Measurements from ENCODE around the gene APCDD1L.
A peak's percentile ranks its signal among the peaks of the same experiment; 100 is the strongest.

Gene APCDD1L

DNA sequence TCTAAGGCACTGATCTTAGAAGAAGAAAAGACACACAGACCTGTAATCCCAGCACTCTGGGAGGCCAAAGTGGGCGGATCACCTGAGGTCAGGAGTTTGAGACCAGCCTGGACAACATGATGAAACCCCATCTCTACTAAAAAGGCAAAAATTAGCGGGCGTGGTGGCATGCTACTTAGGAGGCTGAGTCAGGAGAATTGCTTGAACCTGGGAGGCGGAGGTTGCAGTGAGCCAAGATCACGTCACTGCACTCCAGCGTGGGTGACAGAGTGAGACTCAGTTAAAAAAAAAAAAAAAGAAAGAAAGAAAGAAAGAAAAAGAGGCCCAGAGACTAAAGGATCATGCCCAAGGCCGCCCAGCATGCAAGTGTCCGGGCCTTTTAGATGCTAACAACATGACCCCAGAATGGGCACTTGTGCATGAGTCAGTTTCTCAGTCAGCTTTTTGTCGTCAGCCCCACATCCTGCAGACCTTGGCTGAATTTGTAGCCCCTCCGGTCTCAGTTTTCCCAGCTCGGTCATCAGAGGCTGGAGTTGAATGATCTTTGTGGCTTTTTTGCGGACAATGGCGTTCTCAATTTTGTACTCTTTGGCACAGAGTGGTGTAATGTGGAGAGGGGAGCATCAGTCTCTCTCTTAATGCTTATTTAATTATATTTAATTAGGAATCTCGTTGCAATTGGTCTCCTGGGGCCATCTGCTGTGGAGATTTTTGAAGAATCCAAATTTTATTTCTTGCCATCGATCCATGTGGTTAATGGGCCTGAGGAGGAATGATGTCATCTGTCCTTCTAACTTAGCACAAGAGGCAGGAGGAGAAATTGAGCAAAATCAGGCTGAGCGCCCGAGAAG lies 30.6 kb upstream of the APCDD1L start:
- no peak for DNase-seq (ENCODE audit: low read depth)

DNA sequence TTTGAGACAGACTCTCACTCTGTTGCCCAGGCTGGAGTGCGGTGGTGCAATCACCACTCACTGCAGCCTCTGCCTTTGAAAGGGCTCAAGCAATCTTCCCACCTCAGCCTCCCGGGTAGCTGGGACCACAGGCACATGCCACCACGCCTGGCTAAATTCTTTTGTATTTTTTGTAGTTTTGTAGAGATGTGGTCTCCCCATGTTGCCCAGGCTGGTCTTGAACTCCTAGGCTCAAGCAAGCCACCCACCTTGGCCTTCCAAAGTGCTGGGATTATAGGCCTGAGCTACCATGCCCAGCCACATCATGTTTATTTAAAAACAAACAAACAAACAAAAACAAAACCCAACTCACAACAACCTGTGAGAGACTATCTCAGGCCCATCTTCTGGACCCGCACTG lies 29.7 kb upstream of the APCDD1L start:
- DNase-seq (ENCODE audit: low read depth), result no peak

DNA sequence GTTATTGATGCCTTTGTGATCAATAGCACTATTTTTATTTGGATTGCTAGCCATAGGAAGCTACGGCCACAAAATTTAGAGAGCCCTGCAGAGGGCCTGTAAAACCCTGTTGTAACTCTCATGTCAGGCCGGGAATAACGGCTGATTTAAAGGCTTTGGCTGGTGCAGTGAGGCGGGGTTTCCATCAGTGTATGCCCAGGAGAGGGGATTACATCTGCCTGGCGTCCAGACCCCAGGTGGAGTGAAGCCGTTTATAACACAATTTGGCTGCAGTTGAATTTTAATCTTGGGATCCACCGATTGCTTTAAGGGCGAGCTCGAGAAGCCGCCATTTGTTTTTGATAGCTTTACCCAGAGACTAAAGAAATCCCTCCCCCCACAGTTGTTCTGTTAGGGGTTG lies 29.1 kb upstream of the APCDD1L start:
- no peak for DNase-seq (ENCODE audit: low read depth)

DNA sequence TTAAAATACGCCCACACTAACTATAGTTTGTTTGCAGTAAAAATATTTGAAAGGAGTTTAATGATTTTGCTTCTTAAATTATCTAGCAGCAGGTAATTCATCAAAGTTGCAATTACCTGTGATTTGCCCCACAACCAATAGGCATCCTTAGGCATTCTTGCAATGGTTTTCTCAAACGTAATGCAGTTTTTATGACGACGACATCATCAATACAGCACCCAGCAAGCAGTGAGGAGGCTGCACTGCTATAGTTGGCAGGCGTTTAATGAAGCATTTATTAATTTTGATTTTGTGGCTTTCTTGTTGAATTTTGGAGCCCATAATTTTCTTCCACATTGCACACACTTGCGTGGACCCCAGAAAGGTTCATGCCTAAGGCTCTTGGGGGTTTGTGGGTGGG lies 28.1 kb upstream of the APCDD1L start:
- DNase-seq (ENCODE audit: low read depth), result no peak

DNA sequence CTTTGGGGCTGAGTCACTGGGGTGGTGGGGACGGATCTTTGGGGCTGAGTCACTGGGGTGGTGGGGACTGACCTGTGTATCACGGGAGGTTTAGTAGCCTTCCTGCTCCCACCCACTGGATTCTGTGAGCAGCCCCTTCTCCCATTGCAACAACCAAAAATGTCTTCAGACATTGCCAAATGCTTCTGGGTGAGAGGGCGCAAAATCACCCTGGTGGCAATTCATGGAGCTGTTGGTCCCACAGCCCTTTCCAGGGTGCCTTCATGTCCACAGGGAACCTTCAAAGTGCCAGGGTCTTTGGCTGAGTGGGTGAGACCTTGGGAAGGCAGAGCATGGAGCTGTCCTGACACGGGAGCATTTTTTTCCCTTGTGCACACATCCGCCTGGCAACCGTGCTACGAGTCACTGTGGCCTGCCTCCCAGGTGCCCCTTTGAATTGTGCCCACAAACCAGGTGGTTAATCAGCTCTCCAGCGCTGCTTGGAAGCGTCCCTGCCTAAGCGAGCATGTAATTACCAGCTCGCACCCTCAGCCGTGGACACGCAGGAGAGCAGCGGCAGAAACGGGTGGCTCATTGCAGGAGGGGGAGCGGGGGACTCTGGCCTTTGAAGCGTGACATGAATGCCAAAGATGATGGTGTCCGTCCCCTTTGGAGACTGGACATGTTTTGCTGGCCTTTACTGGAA lies 27.4 kb upstream of the APCDD1L start:
- DNase-seq (ENCODE audit: low read depth), result peak; percentile 53

DNA sequence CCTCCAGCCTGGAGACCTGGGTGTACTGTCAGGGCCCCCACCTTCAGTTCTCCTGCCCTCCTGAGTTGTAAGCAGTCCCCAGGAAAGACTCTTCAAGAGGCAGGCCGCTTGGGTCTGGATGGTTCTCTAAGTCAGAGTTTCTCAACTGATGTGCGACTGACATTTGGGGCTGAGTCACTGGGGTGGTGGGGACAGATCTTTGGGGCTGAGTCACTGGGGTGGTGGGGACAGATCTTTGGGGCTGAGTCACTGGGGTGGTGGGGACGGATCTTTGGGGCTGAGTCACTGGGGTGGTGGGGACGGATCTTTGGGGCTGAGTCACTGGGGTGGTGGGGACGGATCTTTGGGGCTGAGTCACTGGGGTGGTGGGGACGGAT lies 26.8 kb upstream of the APCDD1L start:
- peak; percentile 71 for DNase-seq (ENCODE audit: low read depth)

DNA sequence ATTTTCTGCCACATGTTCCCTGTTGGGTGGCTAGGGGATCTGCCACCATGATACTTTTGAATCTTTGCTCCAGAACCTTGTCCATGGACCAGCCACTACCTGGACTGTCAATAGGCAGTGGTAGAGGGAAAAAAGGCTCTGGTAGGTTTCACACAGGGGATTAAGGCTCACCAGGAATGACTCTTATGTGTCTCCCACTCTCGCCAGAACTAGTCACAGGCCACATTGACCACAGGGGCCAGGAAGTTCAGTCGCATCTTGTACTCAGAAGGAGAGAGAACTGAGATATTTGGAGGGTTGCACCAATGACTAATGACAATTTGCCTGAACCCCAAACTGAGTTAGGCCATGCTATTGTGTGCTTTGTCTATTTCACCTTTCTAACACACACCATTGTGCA lies 23.6 kb upstream of the APCDD1L start:
- DNase-seq (ENCODE audit: low read depth), result peak; percentile 62

DNA sequence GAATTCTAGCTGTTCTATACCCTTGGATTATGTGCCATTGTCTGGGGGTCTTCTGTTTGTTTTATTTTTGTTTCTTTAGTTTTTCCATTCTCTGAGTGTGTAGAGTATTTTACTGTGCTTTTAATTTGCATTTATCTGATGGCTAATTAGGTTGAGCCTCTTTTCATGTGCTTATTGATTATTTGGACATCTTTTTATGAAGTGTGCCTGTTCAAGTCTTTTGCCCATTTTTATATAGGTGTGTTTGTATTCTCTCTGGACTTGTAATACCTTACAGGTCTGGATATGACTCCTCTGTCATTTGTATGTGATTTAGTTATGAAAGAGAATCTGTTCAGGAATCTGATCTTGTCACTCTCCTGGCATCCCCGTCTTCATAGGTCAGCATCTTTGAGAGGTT lies 22.6 kb upstream of the APCDD1L start:
- no peak for DNase-seq (ENCODE audit: low read depth)

DNA sequence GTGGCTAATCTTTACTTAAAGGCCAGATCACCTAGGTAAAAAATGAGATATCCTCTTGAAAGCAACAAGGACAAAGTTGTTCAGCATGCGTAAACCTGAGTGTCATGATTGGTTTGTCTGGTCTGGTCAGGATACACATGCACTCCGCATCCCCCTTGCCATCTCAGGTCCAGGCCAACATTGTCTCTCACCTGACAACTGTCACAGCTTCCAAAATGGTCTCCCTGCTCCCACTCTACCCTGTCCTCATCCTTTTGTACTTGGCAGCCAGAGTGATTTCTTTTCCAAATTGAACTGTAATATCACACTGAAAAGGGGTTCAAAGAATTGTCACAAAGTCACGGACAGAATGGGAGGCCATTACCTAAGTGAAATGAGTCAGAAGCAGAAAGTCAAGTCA lies 21.1 kb upstream of the APCDD1L start:
- no peak for DNase-seq (ENCODE audit: low read depth)

DNA sequence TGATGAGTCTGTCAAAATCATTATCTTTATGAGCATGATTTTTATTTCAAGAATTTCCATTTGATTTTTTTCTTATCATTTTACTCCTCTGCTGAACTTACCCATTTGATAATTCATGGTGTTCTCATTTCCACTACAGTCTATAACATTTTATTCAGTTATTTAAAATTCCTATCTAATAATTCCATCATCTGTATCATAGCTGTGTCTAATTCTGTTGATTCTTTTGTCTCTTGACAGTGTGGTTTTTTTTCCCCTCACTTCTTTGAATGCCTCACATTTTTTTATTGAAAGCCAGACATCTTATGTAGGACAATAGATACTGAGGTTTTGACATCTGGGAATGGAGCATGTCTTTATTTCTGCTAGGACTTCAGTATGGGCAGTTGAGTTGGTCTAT lies 16.5 kb upstream of the APCDD1L start:
- DNase-seq (ENCODE audit: low read depth), result no peak

DNA sequence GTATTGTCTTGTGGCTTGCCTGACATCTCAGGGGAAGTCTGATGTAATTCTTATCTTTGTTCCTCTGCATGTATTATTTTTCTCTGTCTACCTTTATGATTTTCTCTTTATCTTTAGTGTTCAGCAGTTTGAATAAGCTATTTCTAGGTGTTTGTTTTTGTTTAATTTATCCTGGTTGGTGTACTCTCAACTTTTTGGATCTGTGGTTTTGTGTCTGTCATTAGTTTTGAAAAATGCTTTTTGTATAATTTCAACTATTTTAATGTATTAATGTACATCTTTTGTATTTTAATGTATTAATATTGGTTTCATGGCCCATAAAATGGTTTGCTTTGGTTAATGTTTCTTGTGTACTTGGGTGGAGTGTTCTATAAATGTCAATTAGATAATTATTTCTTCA lies 15.9 kb upstream of the APCDD1L start:
- no peak for DNase-seq (ENCODE audit: low read depth)

DNA sequence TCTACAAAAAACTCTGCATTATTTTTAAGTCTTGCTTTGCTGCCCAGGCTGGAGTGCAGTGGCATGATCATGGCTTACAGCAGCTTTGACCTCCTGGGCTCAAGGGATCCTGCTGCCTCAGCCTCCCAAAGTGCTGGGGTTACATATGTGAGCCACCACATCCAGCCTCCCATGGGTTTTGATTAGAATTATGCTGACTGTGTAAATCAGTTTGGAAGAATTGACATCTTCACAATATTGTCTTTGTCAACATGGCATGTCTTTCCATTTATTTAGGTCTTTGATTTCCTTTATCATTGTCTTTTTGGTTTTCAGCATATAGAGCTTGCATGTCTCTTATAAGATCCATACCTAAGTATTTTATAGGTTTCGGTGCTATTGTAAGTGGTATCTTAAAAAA lies 13.2 kb upstream of the APCDD1L start:
- DNase-seq (ENCODE audit: low read depth), result no peak

DNA sequence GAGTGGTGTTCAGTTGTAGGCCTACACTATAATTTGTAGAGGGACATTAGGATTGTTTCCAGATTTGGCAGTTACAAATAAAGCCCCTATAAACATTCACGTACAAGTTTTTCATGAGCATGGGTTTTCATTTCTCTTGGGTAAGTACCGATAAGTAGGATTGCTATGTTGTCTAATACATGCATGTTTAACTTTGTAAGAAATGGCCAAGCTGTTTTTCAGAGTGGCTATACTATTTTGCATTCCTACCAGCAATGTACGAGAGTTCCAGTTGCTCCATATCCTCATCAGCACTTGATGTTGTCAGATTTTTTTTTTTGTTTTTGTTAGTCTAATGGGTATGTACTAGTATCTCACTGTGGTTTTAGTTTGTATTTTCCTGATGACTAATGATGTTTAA lies 11.2 kb upstream of the APCDD1L start:
- DNase-seq (ENCODE audit: low read depth), result no peak

DNA sequence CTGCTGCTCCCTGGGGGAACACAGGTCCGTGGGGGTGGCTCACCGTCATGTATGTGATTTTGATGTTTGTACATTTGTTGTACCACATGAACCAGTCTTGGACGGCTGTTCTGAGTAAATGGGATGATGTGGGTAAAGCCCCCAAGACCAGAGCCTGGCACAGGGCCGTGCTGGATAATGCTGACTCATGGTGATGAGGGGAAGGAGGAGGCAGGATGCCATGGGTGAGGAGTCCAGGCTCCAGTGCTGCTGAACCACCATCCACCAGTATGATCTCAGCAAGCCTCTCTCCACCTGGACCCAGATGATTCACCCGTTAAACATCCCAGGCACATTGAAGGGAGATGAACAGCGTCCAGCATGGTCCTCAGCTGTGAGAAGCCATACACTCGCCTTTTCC lies 9.6 kb upstream of the APCDD1L start:
- peak; percentile 87 for DNase-seq (ENCODE audit: low read depth)

DNA sequence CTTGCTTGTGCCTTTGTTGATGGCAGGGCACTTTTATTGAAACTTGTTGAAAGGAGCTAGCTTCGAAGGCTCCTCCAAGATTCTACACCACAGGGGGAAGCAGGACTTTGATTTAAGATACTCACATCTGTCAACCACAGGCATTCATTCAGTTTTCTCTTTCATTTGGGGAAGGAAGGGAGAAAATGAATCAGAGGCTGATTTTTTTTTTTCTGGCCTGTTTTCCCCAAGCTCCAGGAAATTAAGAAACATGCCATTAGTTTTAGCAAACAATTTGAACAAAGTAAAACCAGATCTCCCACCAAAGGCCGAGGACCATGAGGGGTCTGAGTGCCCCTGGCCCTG lies 8.7 kb upstream of the APCDD1L start:
- DNase-seq (ENCODE audit: low read depth), result peak; percentile 78

DNA sequence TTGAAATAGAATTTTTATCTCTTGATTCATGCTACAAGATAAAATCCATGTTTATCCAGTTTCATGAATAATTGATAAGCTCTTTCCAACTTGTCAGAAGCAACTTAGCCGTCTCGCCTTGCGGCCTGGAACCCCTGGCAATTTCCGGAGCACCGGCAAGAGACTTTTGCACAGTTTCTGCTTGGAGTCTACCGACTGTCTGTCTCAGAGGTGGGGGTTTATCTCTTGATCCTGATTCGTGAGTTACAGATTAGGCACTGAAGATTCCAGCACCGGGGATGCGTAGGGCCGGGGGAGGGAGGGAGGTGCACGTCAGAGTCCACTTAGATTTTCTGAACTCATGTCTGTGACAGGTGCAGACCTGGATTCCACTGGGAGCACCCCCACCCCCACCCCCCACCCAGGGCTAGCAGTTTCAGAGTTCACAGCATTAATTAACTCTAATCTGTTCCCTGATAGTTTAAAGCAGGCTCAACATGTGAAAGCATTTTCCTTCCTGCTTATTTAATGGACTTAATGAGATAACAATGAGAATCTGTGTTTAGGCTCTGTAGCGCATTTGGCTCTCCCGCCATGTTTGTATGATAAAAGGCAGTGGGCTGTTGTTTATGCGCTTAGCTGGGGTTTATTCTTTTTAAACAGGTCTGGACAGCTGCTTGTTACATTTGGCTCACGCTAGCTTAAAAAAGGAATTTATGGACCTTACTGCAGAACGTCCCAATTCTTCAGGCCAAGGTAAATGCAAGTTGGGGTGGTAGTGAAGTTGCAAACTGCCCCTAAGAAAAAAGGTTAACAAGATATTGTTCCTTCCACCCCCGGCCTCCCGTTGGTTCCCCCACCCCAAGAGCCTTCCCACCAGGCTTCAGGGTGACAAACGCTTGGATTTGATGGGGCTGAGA lies 8.1 kb upstream of the APCDD1L start:
- no peak for DNase-seq (ENCODE audit: low read depth)

DNA sequence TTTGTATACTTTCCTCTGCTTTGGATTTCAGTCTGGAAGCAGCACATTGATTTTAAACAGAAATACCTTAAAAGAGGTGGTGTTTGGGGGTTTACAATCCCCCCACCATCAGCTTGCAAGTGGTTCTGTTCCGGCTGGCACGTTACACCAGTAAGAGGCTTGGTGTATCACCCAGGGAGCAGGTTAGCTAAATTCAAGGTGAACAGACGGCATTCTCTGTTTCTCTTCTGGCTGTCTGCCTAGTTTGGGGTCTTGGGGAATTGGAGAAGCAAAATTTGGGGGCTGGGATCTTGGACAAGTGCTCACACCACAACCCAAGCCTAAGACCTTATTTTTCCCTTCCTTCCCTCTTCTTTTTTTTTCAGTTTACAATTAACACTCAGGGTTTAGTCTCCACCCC lies 7.5 kb upstream of the APCDD1L start:
- no peak for DNase-seq (ENCODE audit: low read depth)

DNA sequence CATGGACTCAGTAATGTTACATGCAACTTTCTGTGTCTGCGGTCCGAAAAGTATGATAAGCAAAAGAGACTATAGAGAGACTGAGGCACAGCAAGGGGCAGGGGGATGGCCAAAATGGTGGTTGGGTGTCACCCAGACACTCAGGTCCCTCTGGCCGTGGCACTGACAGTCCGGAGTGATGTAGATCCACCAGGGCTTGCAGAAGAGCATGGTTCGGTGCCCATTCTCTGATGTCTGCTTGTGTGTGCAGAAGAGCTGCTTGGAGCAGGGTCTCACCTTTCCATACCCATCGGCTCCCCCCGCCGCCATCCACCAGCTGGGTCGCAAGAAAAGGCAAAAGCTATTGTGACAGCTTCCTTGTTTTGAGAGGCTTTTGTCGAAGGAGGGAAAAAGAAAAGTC lies 6.6 kb upstream of the APCDD1L start:
- DNase-seq (ENCODE audit: low read depth), result no peak

DNA sequence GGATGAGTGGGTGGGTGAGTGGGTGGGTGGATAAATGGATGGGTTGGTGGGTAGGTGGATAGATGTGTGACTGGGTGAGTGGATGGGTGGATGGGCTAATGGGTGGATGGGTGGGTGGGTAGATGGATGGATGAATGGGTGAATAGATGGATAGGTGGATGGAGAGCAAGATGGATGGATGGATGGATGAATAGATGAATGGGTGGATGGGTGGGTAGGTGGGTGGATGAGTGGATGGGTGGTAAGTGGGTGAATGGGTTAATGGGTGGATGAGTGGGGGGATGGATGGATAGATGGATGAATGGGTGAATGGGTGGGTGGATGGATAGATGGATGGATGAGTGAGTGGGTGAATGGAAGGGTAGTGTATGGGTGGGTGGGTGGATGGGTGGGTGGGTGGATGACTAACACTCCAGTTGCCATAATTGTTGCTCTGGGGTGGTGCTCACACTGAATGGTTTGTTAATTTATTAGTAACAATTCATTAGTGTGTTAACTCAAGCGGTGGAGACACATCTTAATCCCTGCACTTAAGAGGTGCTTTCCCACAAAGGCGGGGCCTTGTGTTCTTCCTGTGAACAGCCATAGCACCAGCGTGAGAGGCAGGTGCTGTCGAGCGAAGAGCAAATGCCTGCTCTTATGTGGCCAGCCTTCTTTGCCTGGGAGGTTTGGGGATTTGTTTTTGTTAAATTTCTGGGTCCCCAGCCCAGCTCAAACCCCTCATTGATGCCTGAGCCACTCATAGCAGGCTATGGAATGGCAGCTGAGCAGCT lies 4.9 kb upstream of the APCDD1L start:
- no peak for DNase-seq (ENCODE audit: low read depth)

DNA sequence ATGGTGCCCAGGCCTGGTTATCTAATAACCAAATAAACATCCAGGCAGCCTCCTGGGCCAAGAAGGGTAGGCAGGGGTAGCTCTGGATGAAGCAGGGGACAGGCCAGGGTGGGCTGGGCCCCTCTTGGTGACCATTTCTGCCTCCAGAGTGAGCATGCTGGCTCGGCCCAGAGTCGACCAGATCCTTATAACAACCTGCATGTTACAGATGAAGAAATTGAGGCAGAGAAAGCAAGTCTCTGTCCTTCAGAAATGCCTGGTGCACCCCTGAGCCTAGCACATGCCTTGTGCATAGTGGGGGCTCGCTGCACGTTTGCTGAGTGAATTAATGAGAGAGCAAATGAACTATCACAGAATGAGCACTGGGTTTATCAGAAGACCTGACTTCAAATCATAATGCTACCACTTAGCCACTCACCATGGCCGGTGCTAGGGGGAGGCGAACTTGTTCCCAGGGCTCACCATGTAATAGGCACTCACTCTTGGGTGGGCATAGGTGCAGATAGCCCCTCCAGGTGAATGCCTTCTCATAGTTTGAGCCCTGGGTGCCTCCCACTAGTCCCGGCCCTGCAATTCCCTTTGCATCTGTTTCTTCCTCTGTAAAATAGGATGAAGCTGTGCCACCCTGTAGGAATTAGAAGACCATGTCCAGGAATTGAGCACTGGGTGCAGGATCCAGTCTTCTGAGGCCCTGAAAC lies 3.8 kb upstream of the APCDD1L start:
- no peak for DNase-seq (ENCODE audit: low read depth)

DNA sequence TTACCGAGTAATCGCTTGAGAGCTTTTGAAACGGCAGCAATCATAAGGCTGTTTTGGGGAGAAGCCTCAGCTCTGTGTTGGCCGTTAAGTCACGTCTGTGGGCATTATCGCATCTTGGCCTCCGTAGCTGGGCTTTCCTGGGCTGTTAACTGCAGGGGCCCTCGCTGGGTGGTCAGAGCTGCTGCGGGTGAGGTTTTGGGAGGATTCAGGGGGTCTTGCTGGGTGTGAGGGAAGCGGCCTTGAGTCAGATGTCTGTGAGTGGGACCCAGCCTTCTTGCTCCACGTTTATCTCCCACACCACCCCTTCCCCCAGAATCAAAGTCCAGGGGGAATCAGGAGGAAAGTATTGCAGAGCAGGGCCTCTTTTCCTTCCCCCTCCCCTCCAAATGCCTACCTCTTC lies 3.2 kb upstream of the APCDD1L start:
- no peak for DNase-seq (ENCODE audit: low read depth)

Data from EH (cell line).